CD8-positive, alpha-beta memory T cell (primary cell): ENCODE results near the gene SCAP. TPM values are rescaled to one million over a fixed set of nuclear protein-coding genes. Genes with fewer than 3 reads are reported as not detected.
"Not testable (repeated sequence)": the region's sequence is repeated elsewhere in the genome, so short reads cannot be mapped to it uniquely, and the experiment has no call there.

Experiments used
- CTCF ChIA-PET: fragments of 350-600 bp; sonication (Branson Sonifier 250); formaldehyde crosslinking; loops from one replicate; lab custom pipeline; 2021; ENCODE audit warnings: antibody characterized with exemption; lab: Charles Lee
- POLR2A ChIA-PET: fragments of 350-600 bp; sonication (Branson Sonifier 250); formaldehyde crosslinking; loops from one replicate; lab custom pipeline; 2021; ENCODE audit warnings: antibody characterized with exemption; lab: Charles Lee
- DNase-seq, 5 donors: peaks; one replicate each; pipeline versions ENCODE4 v3.0.0 to v3.0.0-alpha.2; 2020 to 2022; ENCODE audit warnings: mixed read lengths in 1 of 5
- H3K27ac ChIP-seq: one replicate; pipeline ENCODE4 v1.7.0; 2013; ENCODE audit warnings: low read depth, mild to moderate bottlenecking, low read length, moderate library complexity
- H3K27me3 ChIP-seq: 2 replicates; pipeline ENCODE4 v1.7.0; 2013; ENCODE audit warnings: low read length, mild to moderate bottlenecking; ENCODE audit not compliant: insufficient read depth, poor library complexity, severe bottlenecking
- H3K36me3 ChIP-seq: 2 replicates; pipeline ENCODE4 v1.7.0; 2013; ENCODE audit warnings: mild to moderate bottlenecking, low read length, moderate library complexity; ENCODE audit not compliant: insufficient read depth
- H3K4me1 ChIP-seq: 2 replicates; pipeline ENCODE4 v1.7.0; 2013; ENCODE audit warnings: mild to moderate bottlenecking, low read length, moderate library complexity; ENCODE audit not compliant: insufficient read depth
- H3K4me3 ChIP-seq: 2 replicates; pipeline ENCODE4 v1.7.0; 2013; ENCODE audit warnings: mild to moderate bottlenecking, low read length
- H3K9me3 ChIP-seq: 2 replicates; pipeline ENCODE4 v1.7.0; 2013; ENCODE audit warnings: mild to moderate bottlenecking, low read length
- H3K27ac Mint-ChIP-seq, 8 donors: one replicate each; pipeline ENCODE4 v1.8.0; 2020 to 2021; ENCODE audit warnings: mixed read lengths in 8 of 8, mild to moderate bottlenecking in 6 of 8, inconsistent platforms in 3 of 8, moderate library complexity in 3 of 8
- H3K27me3 Mint-ChIP-seq, 2 donors: one replicate each; pipeline ENCODE4 v1.8.0; 2020 to 2021; ENCODE audit warnings: mixed read lengths in 2 of 2, mild to moderate bottlenecking in 1 of 2, moderate library complexity in 1 of 2
- H3K36me3 Mint-ChIP-seq, 3 donors: one replicate each; pipeline ENCODE4 v1.8.0; 2020 to 2021; ENCODE audit warnings: mixed read lengths in 3 of 3, inconsistent platforms in 1 of 3, mild to moderate bottlenecking in 1 of 3
- H3K4me1 Mint-ChIP-seq, 3 donors: one replicate each; pipeline ENCODE4 v1.8.0; 2020 to 2021; ENCODE audit warnings: mixed read lengths in 3 of 3, inconsistent platforms in 1 of 3, mild to moderate bottlenecking in 1 of 3
- H3K4me3 Mint-ChIP-seq, 7 donors: one replicate each; pipeline ENCODE4 v1.8.0; 2020 to 2021; ENCODE audit warnings: mixed read lengths in 7 of 7, mild to moderate bottlenecking in 6 of 7, moderate library complexity in 4 of 7, inconsistent platforms in 2 of 7
- H3K9me3 Mint-ChIP-seq, 5 donors: one replicate each; pipeline ENCODE4 v1.8.0; 2020 to 2022; ENCODE audit warnings: mixed read lengths in 5 of 5, mild to moderate bottlenecking in 3 of 5, moderate library complexity in 2 of 5, inconsistent platforms in 1 of 5
- polyA plus RNA-seq: library from polyadenylated mRNA; unstranded; fragments of 300-500 nt; fragmentation: Illumina TruSeq; gene quantifications from one replicate; pipeline ENCODE4 v1.2.3, GENCODE V29; 2021
- total RNA-seq, 2 experiments: library from RNA; stranded (reverse); gene quantifications; one replicate each; pipeline ENCODE4 v1.2.3, GENCODE V29; 2021

The SCAP gene
- total and polyA plus RNA-seq, 3 experiments from 2014 or later, result 60.3 to 73.4 (median 66.4) TPM

- CTCF ChIA-PET, result interaction anchor here (1.1 kb wide), 1 partner anchor 26 kb away, joined by 3 read pairs; no protein-coding TSS in a partner anchor
- H3K4me1 ChIP-seq, result no peaks in the 10 kb centered on the region
- no peaks in the 10 kb centered on the region for H3K9me3 Mint-ChIP-seq
- H3K27me3 Mint-ChIP-seq, result no peaks in the 10 kb centered on the region
- H3K4me1 Mint-ChIP-seq, result peaks cover 0 to 7% (median 0%) of the 10 kb centered on the region in 3 donors
- no peak for DNase-seq
- no peak overlapping the region for H3K4me3 Mint-ChIP-seq
- H3K4me3 ChIP-seq, result no peak overlapping the region
- H3K36me3 ChIP-seq, result peaks cover 29% of the 10 kb centered on the region
- peaks cover 14 to 64% (median 21%) of the 10 kb centered on the region in 3 donors for H3K36me3 Mint-ChIP-seq
- no peaks in the 10 kb centered on the region for H3K27me3 ChIP-seq
- POLR2A ChIA-PET, result no interaction called here
- H3K9me3 ChIP-seq, result no peaks in the 10 kb centered on the region
- H3K27ac Mint-ChIP-seq, result peak overlapping the region in 2 of 8 donors; percentile 25 to 72
- no peak overlapping the region for H3K27ac ChIP-seq
These were observed 20.1 kb upstream of the SCAP start for GRCh38 chr3:47495886-47496285.

DNA sequence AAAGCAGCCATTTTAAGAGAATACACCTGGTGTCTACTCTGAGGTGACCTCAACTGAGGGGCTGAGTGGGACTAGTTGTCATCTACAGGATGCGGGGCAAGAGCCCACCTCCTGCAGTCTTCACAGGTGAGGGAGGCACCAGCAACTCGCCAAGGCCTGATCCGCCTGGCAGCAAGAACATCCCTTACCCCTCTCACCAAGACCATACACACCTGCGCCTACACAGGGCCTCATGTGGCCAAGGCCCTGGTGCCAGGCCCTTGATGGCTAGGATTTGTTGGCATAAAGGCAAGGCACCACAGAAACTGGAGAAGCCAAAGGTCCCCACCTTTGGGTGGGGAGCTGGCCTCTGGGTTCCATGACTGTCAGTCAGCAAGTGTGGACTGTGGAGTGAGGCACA is 19.4 kb upstream of the SCAP start:
- CTCF ChIA-PET, result interaction anchor here (1.1 kb wide), 1 partner anchor 27 kb away, joined by 3 read pairs; no protein-coding TSS in a partner anchor
- POLR2A ChIA-PET, result no interaction called here
- H3K27ac ChIP-seq, result no peak overlapping the region
- H3K9me3 ChIP-seq, result no peaks in the 10 kb centered on the region
- Mint-ChIP-seq H3K36me3 (peaks cover 13 to 57% (median 19%) of the 10 kb centered on the region in 3 donors), H3K4me1 (peaks cover 0 to 4% (median 0%) of the 10 kb centered on the region in 3 donors), H3K9me3 (no peaks in the 10 kb centered on the region), H3K27ac (no peak overlapping the region), H3K27me3 (no peaks in the 10 kb centered on the region), H3K4me3 (no peak overlapping the region)
- no peaks in the 10 kb centered on the region for H3K4me1 ChIP-seq
- DNase-seq, result no peak
- no peak overlapping the region for H3K4me3 ChIP-seq
- peaks cover 26% of the 10 kb centered on the region for H3K36me3 ChIP-seq
- H3K27me3 ChIP-seq, result no peaks in the 10 kb centered on the region

DNA sequence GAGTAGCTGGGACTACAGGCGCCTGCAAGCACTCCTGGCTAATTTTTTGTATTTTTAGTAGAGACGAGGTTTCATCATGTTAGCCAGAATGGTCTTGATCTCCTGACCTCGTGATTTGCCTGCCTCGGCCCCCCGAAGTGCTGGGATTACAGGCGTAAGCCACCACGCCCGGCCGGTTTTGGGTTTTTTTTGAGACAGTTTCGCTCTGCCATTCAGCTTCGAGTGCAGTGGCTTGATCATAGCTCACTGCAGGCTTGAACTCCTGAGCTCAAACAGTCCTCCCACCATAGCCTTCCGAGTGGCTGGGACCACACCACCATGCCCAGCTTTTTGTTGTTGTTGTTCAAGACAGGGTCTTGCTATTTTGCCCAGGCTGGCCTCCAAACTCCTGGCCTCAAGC is 16.0 kb upstream of the SCAP start:
- Histone ChIP-seq H3K4me1 (no peaks in the 10 kb centered on the region), H3K27ac (no peak overlapping the region), H3K4me3 (no peak overlapping the region), H3K36me3 (peaks cover 8% of the 10 kb centered on the region), H3K27me3 (no peaks in the 10 kb centered on the region), H3K9me3 (no peaks in the 10 kb centered on the region)
- POLR2A ChIA-PET, result no interaction called here
- H3K9me3 Mint-ChIP-seq, result no peaks in the 10 kb centered on the region
- DNase-seq, result no peak
- H3K27me3 Mint-ChIP-seq, result no peaks in the 10 kb centered on the region
- CTCF ChIA-PET, result interaction anchor here (0.5 kb wide), 1 partner anchor 323 kb away, joined by 3 read pairs; no protein-coding TSS in a partner anchor
- H3K4me3 Mint-ChIP-seq, result no peak overlapping the region
- H3K36me3 Mint-ChIP-seq, result peaks cover 3 to 44% (median 6%) of the 10 kb centered on the region in 3 donors
- no peak overlapping the region for H3K27ac Mint-ChIP-seq
- no peaks in the 10 kb centered on the region for H3K4me1 Mint-ChIP-seq

DNA sequence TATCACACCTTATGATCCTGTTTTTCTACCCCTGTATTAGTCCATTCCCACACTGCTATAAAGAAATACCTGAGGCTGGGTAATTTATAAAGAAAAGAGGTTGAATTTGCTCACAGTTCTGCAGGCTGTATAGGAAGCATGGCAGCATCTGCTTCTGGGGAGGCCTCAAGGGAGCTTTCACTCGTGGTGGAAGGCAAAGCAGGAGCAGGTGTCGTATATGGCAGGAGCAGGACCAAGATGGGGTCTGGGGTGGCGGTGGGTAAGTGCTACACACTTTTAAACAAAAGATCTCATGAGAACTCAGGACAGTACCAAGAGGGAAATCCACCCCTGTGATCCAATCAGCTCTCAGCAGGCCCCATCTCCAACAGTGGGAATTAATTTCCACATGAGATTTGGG is 15.4 kb upstream of the SCAP start:
- CTCF ChIA-PET, result interaction anchor here (0.5 kb wide), 1 partner anchor 323 kb away, joined by 3 read pairs; no protein-coding TSS in a partner anchor
- H3K4me3 ChIP-seq, result no peak overlapping the region
- Mint-ChIP-seq H3K27ac (peak overlapping the region in 1 of 8 donors; percentile 22), H3K4me3 (no peak overlapping the region), H3K36me3 (peaks cover 0 to 40% (median 4%) of the 10 kb centered on the region in 3 donors), H3K9me3 (no peaks in the 10 kb centered on the region), H3K27me3 (no peaks in the 10 kb centered on the region), H3K4me1 (no peaks in the 10 kb centered on the region)
- no peak for DNase-seq
- POLR2A ChIA-PET, result no interaction called here
- no peaks in the 10 kb centered on the region for H3K9me3 ChIP-seq
- H3K27me3 ChIP-seq, result no peaks in the 10 kb centered on the region
- no peak overlapping the region for H3K27ac ChIP-seq
- H3K4me1 ChIP-seq, result no peaks in the 10 kb centered on the region
- H3K36me3 ChIP-seq, result peaks cover 8% of the 10 kb centered on the region

GRCh38 chr3:47487265-47487664 is 11.5 kb upstream of the SCAP start:
- Mint-ChIP-seq H3K9me3 (no peaks in the 10 kb centered on the region), H3K27me3 (no peaks in the 10 kb centered on the region), H3K4me1 (no peaks in the 10 kb centered on the region), H3K4me3 (no peak overlapping the region), H3K36me3 (peaks cover 0 to 17% (median 0%) of the 10 kb centered on the region in 3 donors), H3K27ac (no peak overlapping the region)
- Histone ChIP-seq H3K27me3 (no peaks in the 10 kb centered on the region), H3K4me3 (no peak overlapping the region), H3K4me1 (no peaks in the 10 kb centered on the region), H3K27ac (no peak overlapping the region), H3K36me3 (peaks cover 3% of the 10 kb centered on the region), H3K9me3 (no peaks in the 10 kb centered on the region)
- ChIA-PET CTCF (interaction anchor here (0.8 kb wide), 1 partner anchor 10 kb away, joined by 3 read pairs; no protein-coding TSS in a partner anchor), POLR2A (no interaction called here)
- DNase-seq, result no peak

DNA sequence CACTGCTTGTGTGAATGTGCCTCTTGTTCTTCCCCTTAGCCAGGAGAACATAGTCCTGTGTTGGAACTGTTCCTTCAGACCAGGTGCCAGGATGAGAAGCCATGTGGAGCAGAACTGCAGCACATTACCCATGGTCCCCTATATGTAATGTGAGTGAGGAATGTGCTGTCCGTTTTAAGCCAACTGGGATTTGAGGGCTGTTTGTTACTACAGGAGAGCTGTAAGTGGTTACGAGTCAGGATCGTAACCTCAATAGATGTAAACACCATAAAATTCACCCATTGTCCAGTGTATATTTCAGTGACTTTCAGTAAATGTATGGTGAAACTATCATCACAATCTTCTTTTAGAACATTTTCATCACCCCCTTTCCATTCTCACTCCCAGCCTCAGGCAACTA is 10.1 kb upstream of the SCAP start:
- H3K4me1 Mint-ChIP-seq, result no peaks in the 10 kb centered on the region
- H3K4me1 ChIP-seq, result no peaks in the 10 kb centered on the region
- no peak overlapping the region for H3K4me3 ChIP-seq
- H3K4me3 Mint-ChIP-seq, result peak overlapping the region in 1 of 7 donors; percentile 9
- ChIA-PET POLR2A (no interaction called here), CTCF (no interaction called here)
- no peaks in the 10 kb centered on the region for H3K9me3 Mint-ChIP-seq
- peaks cover 3% of the 10 kb centered on the region for H3K36me3 ChIP-seq
- no peak overlapping the region for H3K27ac ChIP-seq
- no peaks in the 10 kb centered on the region for H3K9me3 ChIP-seq
- H3K27me3 ChIP-seq, result no peaks in the 10 kb centered on the region
- H3K27me3 Mint-ChIP-seq, result no peaks in the 10 kb centered on the region
- H3K36me3 Mint-ChIP-seq, result peaks cover 0 to 12% (median 0%) of the 10 kb centered on the region in 3 donors
- H3K27ac Mint-ChIP-seq, result peak overlapping the region in 1 of 8 donors; percentile 50
- no peak for DNase-seq

GRCh38 chr3:47482366-47482765 is 6.6 kb upstream of the SCAP start:
- H3K9me3 Mint-ChIP-seq, result no peaks in the 10 kb centered on the region
- H3K4me1 Mint-ChIP-seq, result peaks cover 0 to 4% (median 0%) of the 10 kb centered on the region in 3 donors
- POLR2A ChIA-PET, result interaction anchor here (0.6 to 0.7 kb wide), 2 partner anchors 92 to 316 kb away, joined by 5 to 7 read pairs; no protein-coding TSS in a partner anchor
- H3K4me3 Mint-ChIP-seq, result no peak overlapping the region
- peak overlapping the region; percentile 10 for H3K27ac ChIP-seq
- H3K36me3 ChIP-seq, result peaks cover 3% of the 10 kb centered on the region
- H3K27me3 ChIP-seq, result no peaks in the 10 kb centered on the region
- no peak for DNase-seq
- no peak overlapping the region for H3K27ac Mint-ChIP-seq
- no peaks in the 10 kb centered on the region for H3K4me1 ChIP-seq
- CTCF ChIA-PET, result no interaction called here
- H3K9me3 ChIP-seq, result no peaks in the 10 kb centered on the region
- no peaks in the 10 kb centered on the region for H3K27me3 Mint-ChIP-seq
- peaks cover 0 to 3% (median 0%) of the 10 kb centered on the region in 3 donors for H3K36me3 Mint-ChIP-seq
- no peak overlapping the region for H3K4me3 ChIP-seq

DNA sequence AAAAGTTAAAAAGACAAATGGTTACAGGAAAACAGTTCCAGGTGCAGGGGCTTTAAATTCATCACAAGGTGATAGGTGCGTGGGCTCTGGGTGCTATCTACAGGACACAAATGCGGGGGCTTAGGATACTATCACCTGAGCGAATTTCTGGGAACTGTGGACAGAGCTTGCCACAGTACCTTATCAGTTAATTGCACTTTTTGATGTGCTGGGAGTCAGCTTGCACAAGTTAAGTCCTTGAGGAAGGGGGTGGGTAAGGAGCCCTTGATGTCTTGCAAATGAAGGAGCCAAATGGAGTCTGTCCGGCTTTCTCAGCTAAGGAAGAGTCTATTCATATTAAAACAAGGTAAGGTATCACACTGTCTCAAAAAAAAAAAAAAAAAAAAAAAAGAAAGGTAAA is 6.0 kb upstream of the SCAP start:
- H3K4me1 ChIP-seq, H3K27me3 ChIP-seq, H3K4me3 Mint-ChIP-seq, H3K9me3 ChIP-seq, H3K36me3 ChIP-seq, H3K27me3 Mint-ChIP-seq, DNase-seq, H3K36me3 Mint-ChIP-seq, H3K27ac ChIP-seq, CTCF ChIA-PET, H3K9me3 Mint-ChIP-seq, H3K4me1 Mint-ChIP-seq, H3K4me3 ChIP-seq: not testable (repeated sequence)
- POLR2A ChIA-PET, result interaction anchor here (0.7 kb wide), 1 partner anchor 315 kb away, joined by 7 read pairs; no protein-coding TSS in a partner anchor
- peak overlapping the region in 1 of 8 donors; percentile 57 for H3K27ac Mint-ChIP-seq
